ENCODE measurements around the gene ZDHHC7. TPM values are rescaled to one million over a fixed set of nuclear protein-coding genes. Genes with fewer than 3 reads are reported as not detected.

The ZDHHC7 gene
- total RNA-seq, 1 donor from 2014 or later = 45.4 TPM

DNA sequence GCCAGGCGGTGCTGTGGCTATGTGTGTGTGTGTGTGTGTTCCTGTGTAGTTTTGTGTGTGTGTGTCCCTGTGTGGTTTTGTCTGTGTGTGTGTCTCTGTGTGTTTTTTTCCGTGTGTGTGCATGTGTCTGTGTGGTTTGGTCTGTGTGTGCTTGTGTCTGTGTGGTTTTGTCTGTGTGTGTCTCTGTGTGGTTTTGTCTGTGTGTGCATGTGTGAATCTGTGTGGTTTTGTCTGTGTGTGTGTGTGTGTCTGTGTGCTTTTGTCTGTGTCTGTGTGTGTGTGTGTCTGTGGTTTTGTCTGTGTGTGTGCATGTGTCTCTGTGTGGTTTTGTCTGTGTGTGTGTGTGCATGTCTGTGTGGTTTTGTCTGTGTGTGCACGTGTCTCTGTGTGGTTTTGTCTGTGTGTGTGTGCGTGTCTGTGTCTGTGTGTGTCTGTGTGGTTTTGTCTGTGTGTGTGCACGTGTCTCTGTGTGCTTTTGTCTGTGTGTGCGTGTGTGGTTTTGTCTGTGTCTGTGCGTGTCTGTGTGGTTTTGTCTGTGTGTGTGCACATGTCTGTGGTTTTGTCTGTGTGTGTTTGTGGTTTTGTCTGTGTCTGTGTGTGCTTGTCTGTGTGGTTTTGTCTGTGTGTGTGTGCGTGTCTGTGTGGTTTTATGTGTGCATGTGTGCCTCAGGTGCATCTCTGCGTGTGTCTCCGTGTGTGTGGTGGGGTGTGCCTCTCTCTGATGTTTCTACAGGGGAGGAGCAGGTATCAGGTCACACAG, 62.3 kb downstream of the ZDHHC7 start:
- Mint-ChIP-seq H3K4me3 (no peak overlapping the region), H3K4me1 (peaks cover 21% of the 10 kb centered on the region), H3K27me3 (ENCODE audit: low read depth) (no peaks in the 10 kb centered on the region), H3K36me3 (no peaks in the 10 kb centered on the region), H3K9me3 (no peaks in the 10 kb centered on the region), H3K27ac (no peak overlapping the region)
- no peak for TF ChIP-seq CTCF (IDR thresholded peaks at IDR 0.05; ENCODE audit: unreplicated experiment)
- DNase-seq (ENCODE audit: low spot score in 2 of 2, unreplicated experiment in 2 of 2) = no peak

GRCh38 chr16:84947996-84948850, 63.1 kb downstream of the ZDHHC7 start:
- no peak for TF ChIP-seq CTCF (IDR thresholded peaks at IDR 0.05; ENCODE audit: unreplicated experiment)
- Mint-ChIP-seq H3K27ac (peak overlapping the region; percentile 11), H3K4me1 (peaks cover 15% of the 10 kb centered on the region), H3K36me3 (no peaks in the 10 kb centered on the region), H3K27me3 (ENCODE audit: low read depth) (no peaks in the 10 kb centered on the region), H3K4me3 (no peak overlapping the region), H3K9me3 (peaks cover 6% of the 10 kb centered on the region)
- DNase-seq (ENCODE audit: low spot score in 2 of 2, unreplicated experiment in 2 of 2) = no peak

DNA sequence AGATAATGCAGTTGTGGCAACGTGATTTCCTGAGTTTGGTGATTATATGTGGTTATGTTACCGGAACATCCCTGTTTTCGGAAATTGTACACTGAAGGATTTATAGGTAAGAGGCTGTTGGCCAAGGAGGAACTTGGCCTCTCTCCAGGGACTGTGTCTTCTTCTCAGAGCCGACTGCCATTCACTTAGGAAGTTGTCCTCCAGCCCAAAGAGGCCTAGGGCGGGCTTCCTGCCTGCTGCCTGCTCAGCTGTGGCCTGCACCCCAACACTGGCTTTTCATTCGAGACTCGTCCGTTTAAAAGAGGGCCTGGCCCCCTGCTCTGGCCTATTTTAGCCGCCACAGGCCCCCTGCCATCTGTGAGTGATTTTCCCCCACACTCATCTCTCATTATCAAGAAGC, 64.3 kb downstream of the ZDHHC7 start:
- peak overlapping the region; percentile 50 for H3K27ac Mint-ChIP-seq
- TF ChIP-seq CTCF (IDR thresholded peaks at IDR 0.05; ENCODE audit: unreplicated experiment) = no peak
- no peaks in the 10 kb centered on the region for H3K27me3 Mint-ChIP-seq (ENCODE audit: low read depth)
- H3K4me1 Mint-ChIP-seq = peaks cover 3% of the 10 kb centered on the region
- no peak for DNase-seq (ENCODE audit: low spot score in 2 of 2, unreplicated experiment in 2 of 2)
- H3K9me3 Mint-ChIP-seq = peaks cover 10% of the 10 kb centered on the region
- H3K4me3 Mint-ChIP-seq = no peak overlapping the region
- peaks cover 4% of the 10 kb centered on the region for H3K36me3 Mint-ChIP-seq

DNA sequence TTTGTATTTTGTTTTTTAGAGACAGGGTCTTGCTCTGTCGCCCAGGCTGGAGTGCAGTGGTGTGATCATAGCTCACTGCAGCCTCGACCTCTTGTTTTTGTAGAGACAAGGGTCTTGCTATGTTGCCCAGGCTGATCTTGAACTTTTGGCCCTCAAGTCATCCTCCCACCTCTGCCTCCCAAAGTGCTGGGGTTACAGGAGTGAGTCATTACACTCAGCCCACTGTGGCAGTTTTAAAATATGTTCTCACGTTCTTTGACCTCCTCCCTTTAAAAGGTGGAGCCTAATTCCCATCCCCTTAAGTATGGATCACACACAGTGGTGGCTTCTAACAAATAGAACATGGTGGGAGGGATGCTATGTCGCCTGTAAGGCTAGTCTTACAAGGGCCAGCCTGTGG, 67.7 kb downstream of the ZDHHC7 start:
- Mint-ChIP-seq H3K27ac (peak overlapping the region; percentile 39), H3K9me3 (peaks cover 10% of the 10 kb centered on the region), H3K27me3 (ENCODE audit: low read depth) (no peaks in the 10 kb centered on the region), H3K4me1 (peaks cover 5% of the 10 kb centered on the region), H3K36me3 (peaks cover 4% of the 10 kb centered on the region), H3K4me3 (no peak overlapping the region)
- DNase-seq (ENCODE audit: low spot score in 2 of 2, unreplicated experiment in 2 of 2) = no peak
- no peak for TF ChIP-seq CTCF (IDR thresholded peaks at IDR 0.05; ENCODE audit: unreplicated experiment)

GRCh38 chr16:84942786-84943185, 68.5 kb downstream of the ZDHHC7 start:
- Mint-ChIP-seq H3K4me1 (peaks cover 3% of the 10 kb centered on the region), H3K4me3 (no peak overlapping the region), H3K36me3 (peaks cover 4% of the 10 kb centered on the region), H3K27me3 (ENCODE audit: low read depth) (no peaks in the 10 kb centered on the region), H3K27ac (peak overlapping the region; percentile 4), H3K9me3 (peaks cover 10% of the 10 kb centered on the region)
- DNase-seq (ENCODE audit: low spot score in 2 of 2, unreplicated experiment in 2 of 2) = no peak
- no peak for TF ChIP-seq CTCF (IDR thresholded peaks at IDR 0.05; ENCODE audit: unreplicated experiment)
